ENCODE measurements around the gene PRR14L.
"Not testable (repeated sequence)": the region's sequence is repeated elsewhere in the genome, so short reads cannot be mapped to it uniquely, and the experiment has no call there.

Gene PRR14L

GRCh38 chr22:31680861-31681341, 69.0 kb downstream of the PRR14L start:
- no peak overlapping the region for H3K27ac ChIP-seq (ENCODE audit: low read length)
- H3K9ac ChIP-seq (ENCODE audit: low read length), result no peak overlapping the region
- no peak overlapping the region for H3K4me3 ChIP-seq (ENCODE audit: low read length)
- no peaks in the 10 kb centered on the region for H3K9me3 ChIP-seq (ENCODE audit: control insufficient read depth, low read depth, low read length)
- H3K27me3 ChIP-seq (ENCODE audit: control insufficient read depth, insufficient read depth, low read length), result no peaks in the 10 kb centered on the region
- no peaks in the 10 kb centered on the region for H3K4me1 ChIP-seq (ENCODE audit: control insufficient read depth, low read depth, low read length)
- peaks cover 26% of the 10 kb centered on the region for H3K36me3 ChIP-seq (ENCODE audit: control insufficient read depth, low read depth, low read length)

- H3K4me3 ChIP-seq (ENCODE audit: low read length), result no peak overlapping the region
- H3K27ac ChIP-seq (ENCODE audit: low read length), result no peak overlapping the region
- peaks cover 7% of the 10 kb centered on the region for H3K36me3 ChIP-seq (ENCODE audit: control insufficient read depth, low read depth, low read length)
- H3K9me3 ChIP-seq (ENCODE audit: control insufficient read depth, low read depth, low read length), result no peaks in the 10 kb centered on the region
- H3K9ac ChIP-seq (ENCODE audit: low read length), result no peak overlapping the region
- no peaks in the 10 kb centered on the region for H3K4me1 ChIP-seq (ENCODE audit: control insufficient read depth, low read depth, low read length)
- no peaks in the 10 kb centered on the region for H3K27me3 ChIP-seq (ENCODE audit: control insufficient read depth, insufficient read depth, low read length)
These were observed 71.2 kb downstream of the PRR14L start for GRCh38 chr22:31678748-31679147.

GRCh38 chr22:31676700-31677099, 73.2 kb downstream of the PRR14L start:
- no peaks in the 10 kb centered on the region for H3K27me3 ChIP-seq (ENCODE audit: control insufficient read depth, insufficient read depth, low read length)
- H3K9ac ChIP-seq (ENCODE audit: low read length), result no peak overlapping the region
- no peak overlapping the region for H3K4me3 ChIP-seq (ENCODE audit: low read length)
- H3K9me3 ChIP-seq (ENCODE audit: control insufficient read depth, low read depth, low read length), result no peaks in the 10 kb centered on the region
- no peaks in the 10 kb centered on the region for H3K4me1 ChIP-seq (ENCODE audit: control insufficient read depth, low read depth, low read length)
- no peaks in the 10 kb centered on the region for H3K36me3 ChIP-seq (ENCODE audit: control insufficient read depth, low read depth, low read length)
- no peak overlapping the region for H3K27ac ChIP-seq (ENCODE audit: low read length)

GRCh38 chr22:31674219-31674618, 75.7 kb downstream of the PRR14L start:
- H3K27ac ChIP-seq (ENCODE audit: low read length); H3K36me3 ChIP-seq (ENCODE audit: control insufficient read depth, low read depth, low read length); H3K27me3 ChIP-seq (ENCODE audit: control insufficient read depth, insufficient read depth, low read length); H3K9me3 ChIP-seq (ENCODE audit: control insufficient read depth, low read depth, low read length); H3K9ac ChIP-seq (ENCODE audit: low read length); H3K4me3 ChIP-seq (ENCODE audit: low read length); H3K4me1 ChIP-seq (ENCODE audit: control insufficient read depth, low read depth, low read length): not testable (repeated sequence)

GRCh38 chr22:31668849-31669248, 81.1 kb downstream of the PRR14L start:
- H3K36me3 ChIP-seq (ENCODE audit: control insufficient read depth, low read depth, low read length); H3K9me3 ChIP-seq (ENCODE audit: control insufficient read depth, low read depth, low read length); H3K4me1 ChIP-seq (ENCODE audit: control insufficient read depth, low read depth, low read length); H3K27me3 ChIP-seq (ENCODE audit: control insufficient read depth, insufficient read depth, low read length); H3K4me3 ChIP-seq (ENCODE audit: low read length); H3K27ac ChIP-seq (ENCODE audit: low read length); H3K9ac ChIP-seq (ENCODE audit: low read length): not testable (repeated sequence)

- H3K4me1 ChIP-seq (ENCODE audit: control insufficient read depth, low read depth, low read length), result no peaks in the 10 kb centered on the region
- no peaks in the 10 kb centered on the region for H3K27me3 ChIP-seq (ENCODE audit: control insufficient read depth, insufficient read depth, low read length)
- H3K4me3 ChIP-seq (ENCODE audit: low read length), result peak overlapping the region; percentile 88
- H3K9ac ChIP-seq (ENCODE audit: low read length), result no peak overlapping the region
- H3K9me3 ChIP-seq (ENCODE audit: control insufficient read depth, low read depth, low read length), result no peaks in the 10 kb centered on the region
- H3K27ac ChIP-seq (ENCODE audit: low read length), result no peak overlapping the region
- no peaks in the 10 kb centered on the region for H3K36me3 ChIP-seq (ENCODE audit: control insufficient read depth, low read depth, low read length)
These were observed 87.3 kb downstream of the PRR14L start for GRCh38 chr22:31662668-31663037.

GRCh38 chr22:31661851-31662667, 87.9 kb downstream of the PRR14L start, which contains the start of gene PISD:
Gene PISD (minus strand): TSS chr22:31662215. CDS start chr22:31662208, 7 bp downstream.
- H3K27ac ChIP-seq (ENCODE audit: low read length), result no peak within 1 kb of the TSS
- H3K4me3 ChIP-seq (ENCODE audit: low read length), result peak within 1 kb of the TSS; percentile 88
- H3K9ac ChIP-seq (ENCODE audit: low read length), result peak within 1 kb of the TSS; percentile 68
- no peaks in the 10 kb centered on the region for H3K9me3 ChIP-seq (ENCODE audit: control insufficient read depth, low read depth, low read length)
- no peaks in the 10 kb centered on the region for H3K4me1 ChIP-seq (ENCODE audit: control insufficient read depth, low read depth, low read length)
- H3K36me3 ChIP-seq (ENCODE audit: control insufficient read depth, low read depth, low read length), result no peaks in the 10 kb centered on the region
- H3K27me3 ChIP-seq (ENCODE audit: control insufficient read depth, insufficient read depth, low read length), result no peaks in the 10 kb centered on the region

- Histone ChIP-seq H3K4me3 (ENCODE audit: low read length) (peak overlapping the region; percentile 88), H3K9ac (ENCODE audit: low read length) (peak overlapping the region; percentile 68)
- not testable (repeated sequence) for H3K27ac ChIP-seq (ENCODE audit: low read length); H3K9me3 ChIP-seq (ENCODE audit: control insufficient read depth, low read depth, low read length); H3K36me3 ChIP-seq (ENCODE audit: control insufficient read depth, low read depth, low read length); H3K4me1 ChIP-seq (ENCODE audit: control insufficient read depth, low read depth, low read length); H3K27me3 ChIP-seq (ENCODE audit: control insufficient read depth, insufficient read depth, low read length)
These were observed 89.0 kb downstream of the PRR14L start for GRCh38 chr22:31660860-31661341.

GRCh38 chr22:31659246-31659645, 90.7 kb downstream of the PRR14L start:
- no peak overlapping the region for H3K27ac ChIP-seq (ENCODE audit: low read length)
- no peak overlapping the region for H3K4me3 ChIP-seq (ENCODE audit: low read length)
- no peaks in the 10 kb centered on the region for H3K27me3 ChIP-seq (ENCODE audit: control insufficient read depth, insufficient read depth, low read length)
- no peak overlapping the region for H3K9ac ChIP-seq (ENCODE audit: low read length)
- H3K9me3 ChIP-seq (ENCODE audit: control insufficient read depth, low read depth, low read length), result no peaks in the 10 kb centered on the region
- H3K36me3 ChIP-seq (ENCODE audit: control insufficient read depth, low read depth, low read length), result no peaks in the 10 kb centered on the region
- no peaks in the 10 kb centered on the region for H3K4me1 ChIP-seq (ENCODE audit: control insufficient read depth, low read depth, low read length)

GRCh38 chr22:31654408-31654807, 95.5 kb downstream of the PRR14L start:
- Histone ChIP-seq H3K36me3 (ENCODE audit: control insufficient read depth, low read depth, low read length) (no peaks in the 10 kb centered on the region), H3K4me3 (ENCODE audit: low read length) (no peak overlapping the region), H3K27ac (ENCODE audit: low read length) (no peak overlapping the region), H3K27me3 (ENCODE audit: control insufficient read depth, insufficient read depth, low read length) (no peaks in the 10 kb centered on the region), H3K9ac (ENCODE audit: low read length) (no peak overlapping the region), H3K9me3 (ENCODE audit: control insufficient read depth, low read depth, low read length) (no peaks in the 10 kb centered on the region), H3K4me1 (ENCODE audit: control insufficient read depth, low read depth, low read length) (no peaks in the 10 kb centered on the region)

- Histone ChIP-seq H3K27me3 (ENCODE audit: control insufficient read depth, insufficient read depth, low read length) (no peaks in the 10 kb centered on the region), H3K4me3 (ENCODE audit: low read length) (no peak overlapping the region), H3K36me3 (ENCODE audit: control insufficient read depth, low read depth, low read length) (no peaks in the 10 kb centered on the region), H3K27ac (ENCODE audit: low read length) (no peak overlapping the region), H3K9me3 (ENCODE audit: control insufficient read depth, low read depth, low read length) (no peaks in the 10 kb centered on the region), H3K4me1 (ENCODE audit: control insufficient read depth, low read depth, low read length) (no peaks in the 10 kb centered on the region), H3K9ac (ENCODE audit: low read length) (no peak overlapping the region)
These were observed 96.0 kb downstream of the PRR14L start for GRCh38 chr22:31653944-31654343.

Measured in iPS-18a (cell line).